ENCODE measurements around the gene POLR2A.

POLR2A gene

DNA sequence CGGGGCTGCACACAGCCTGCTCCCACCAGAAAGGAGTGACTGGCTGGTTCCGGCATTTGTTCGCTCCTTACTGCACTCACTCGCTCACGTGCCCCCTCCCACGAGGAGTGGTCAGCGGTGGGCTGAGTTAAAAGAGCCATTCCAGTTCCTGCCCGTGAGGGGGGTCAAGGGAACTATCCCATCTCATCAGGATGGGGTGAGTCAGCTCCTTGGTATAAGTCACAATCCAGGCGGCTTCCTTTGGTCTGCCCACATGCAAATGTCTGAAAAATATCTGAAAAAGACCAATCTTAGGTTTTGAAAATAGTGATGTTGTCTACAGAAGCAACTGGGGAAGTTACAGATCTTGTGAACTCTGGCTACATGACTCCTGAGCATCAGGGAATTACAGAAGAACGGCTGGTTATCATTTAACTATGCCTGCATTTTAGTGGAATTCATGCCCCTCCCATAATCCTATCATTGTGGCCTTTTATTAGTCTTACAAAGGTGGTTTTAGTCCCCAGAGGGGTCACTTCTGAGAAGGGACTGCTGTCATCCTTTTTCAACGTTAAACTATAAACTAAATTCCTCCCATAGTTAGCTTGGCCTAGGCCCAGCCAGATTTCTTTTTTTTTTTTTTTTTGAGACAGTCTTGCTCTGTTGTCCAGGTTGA is 54.9 kb downstream of the POLR2A start:
- Histone ChIP-seq H3K27ac (no peak overlapping the region), H3K4me3 (no peak overlapping the region)

DNA sequence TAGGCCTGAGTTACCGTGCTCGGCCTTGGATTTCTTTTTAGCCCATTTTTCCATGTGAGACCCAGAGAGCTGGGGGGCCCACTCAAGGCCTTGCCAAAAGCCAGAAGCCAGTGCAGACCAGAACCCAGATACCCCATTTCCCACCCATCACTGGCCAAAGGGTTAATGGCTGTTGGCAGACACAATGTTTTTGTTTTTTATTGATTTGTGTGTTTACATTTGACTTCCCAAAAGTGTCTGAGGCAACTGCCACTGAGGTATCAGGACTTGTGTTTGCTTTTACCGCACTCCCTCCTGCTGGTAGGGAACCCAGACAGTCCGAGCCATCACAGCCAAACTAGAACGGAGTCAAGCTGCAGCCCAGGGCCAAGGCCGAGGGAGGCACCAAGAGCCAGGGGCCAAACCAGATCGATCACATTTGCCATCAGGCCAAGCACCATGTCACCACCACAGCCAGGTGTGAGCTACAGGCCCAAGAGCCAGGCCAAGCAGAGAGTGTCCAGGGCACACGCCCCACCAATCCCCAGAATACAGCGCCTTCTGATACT is 57.0 kb downstream of the POLR2A start:
- H3K4me3 ChIP-seq = no peak overlapping the region
- H3K27ac ChIP-seq = no peak overlapping the region

DNA sequence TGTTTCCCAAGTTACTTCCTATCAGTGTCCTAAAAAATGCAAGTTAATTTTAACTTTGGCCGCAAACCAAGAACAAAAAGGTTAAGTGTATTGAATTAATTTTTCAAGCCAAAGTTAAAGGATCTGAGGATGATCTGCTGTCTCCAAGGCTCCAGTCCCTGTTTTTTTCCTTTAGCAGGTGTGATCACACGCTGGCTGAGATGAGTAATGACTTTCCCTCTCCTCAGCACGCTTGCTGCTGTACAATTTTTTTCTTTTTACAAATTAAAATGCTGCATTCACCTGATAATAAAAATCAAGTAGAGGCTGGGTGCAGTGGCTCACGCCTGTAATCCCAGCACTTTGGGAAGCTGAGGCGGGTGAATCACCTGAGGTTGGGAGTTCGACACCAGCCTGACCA is 60.7 kb downstream of the POLR2A start:
- Histone ChIP-seq H3K4me3 (no peak overlapping the region), H3K27ac (no peak overlapping the region)

DNA sequence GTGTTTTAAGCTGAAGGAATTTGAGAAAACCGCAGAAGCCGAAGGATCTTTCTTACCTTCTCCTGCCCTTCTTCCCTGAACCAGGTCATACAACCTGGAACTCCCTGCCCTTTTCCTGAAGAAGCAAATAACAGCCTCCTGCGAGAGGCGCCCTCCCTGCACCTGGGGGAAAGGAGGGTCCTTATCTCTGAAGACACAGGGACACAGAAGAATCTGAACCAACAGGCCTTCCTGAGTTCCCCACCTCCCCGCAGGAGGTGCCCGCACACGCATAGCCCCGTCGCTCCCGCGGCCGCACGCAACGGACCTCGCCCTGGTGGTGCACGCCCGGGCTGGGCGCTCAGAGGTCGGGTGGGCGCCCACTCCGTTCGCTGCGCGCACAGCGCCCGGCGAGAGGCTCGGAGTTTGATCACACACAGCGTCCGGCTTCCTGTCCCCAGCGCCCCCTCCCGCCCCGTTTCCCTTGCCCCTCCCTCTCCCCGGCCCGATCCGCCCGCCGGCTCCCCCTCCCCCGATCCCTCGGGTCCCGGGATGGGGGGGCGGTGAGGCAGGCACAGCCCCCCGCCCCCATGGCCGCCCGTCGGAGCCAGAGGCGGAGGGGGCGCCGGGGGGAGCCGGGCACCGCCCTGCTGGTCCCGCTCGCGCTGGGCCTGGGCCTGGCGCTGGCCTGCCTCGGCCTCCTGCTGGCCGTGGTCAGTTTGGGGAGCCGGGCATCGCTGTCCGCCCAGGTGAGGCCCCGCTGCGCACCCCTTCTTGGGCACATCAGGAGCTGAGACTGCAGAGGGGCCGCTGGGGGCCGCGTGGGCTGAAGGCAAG is 64.6 kb downstream of the POLR2A start, which contains the start of gene TNFSF12:
Gene TNFSF12, plus strand, starts transcription at position 474 of the 816 bp plus-strand sequence. Its CDS starts 96 bp downstream, at position 570.
- Histone ChIP-seq H3K4me3 (peak within 1 kb of the TSS; percentile 36 to 67 (median 54)), H3K27ac (peak within 1 kb of the TSS; percentile 64 to 99 (median 92))

Measured in skin epidermis (tissue), 12 donors.